HG02623 (cell line): ENCODE data around the gene CMTR1.

Source experiments
- ATAC-seq: cut with Tn5 transposase; IDR thresholded peaks from one replicate; pipeline ENCODE4 v1.9.1; 2021; ENCODE audit warnings: moderate library complexity; ENCODE audit not compliant: unreplicated experiment

CMTR1 gene

DNA sequence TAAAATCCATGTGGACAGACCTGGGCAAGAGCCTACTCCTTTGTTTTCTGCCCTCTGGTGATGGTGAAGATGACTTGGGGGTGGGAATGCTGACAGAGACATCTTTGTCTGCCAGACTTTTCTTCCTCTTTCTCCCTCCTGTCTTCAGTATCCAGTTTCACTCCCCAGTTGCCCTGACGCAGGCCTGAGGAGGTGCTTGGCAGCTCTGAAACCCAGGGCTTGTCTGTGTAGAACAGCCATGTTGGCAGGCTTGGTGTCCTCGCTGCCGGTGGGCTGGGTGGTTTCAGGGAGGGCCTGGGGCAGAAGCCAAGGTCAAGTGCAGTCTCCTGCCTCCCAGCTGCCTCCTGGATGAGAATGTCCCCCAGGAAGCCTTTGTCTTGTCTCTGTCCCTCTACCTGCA is 44.2 kb downstream of the CMTR1 start:
- ATAC-seq, result no peak

DNA sequence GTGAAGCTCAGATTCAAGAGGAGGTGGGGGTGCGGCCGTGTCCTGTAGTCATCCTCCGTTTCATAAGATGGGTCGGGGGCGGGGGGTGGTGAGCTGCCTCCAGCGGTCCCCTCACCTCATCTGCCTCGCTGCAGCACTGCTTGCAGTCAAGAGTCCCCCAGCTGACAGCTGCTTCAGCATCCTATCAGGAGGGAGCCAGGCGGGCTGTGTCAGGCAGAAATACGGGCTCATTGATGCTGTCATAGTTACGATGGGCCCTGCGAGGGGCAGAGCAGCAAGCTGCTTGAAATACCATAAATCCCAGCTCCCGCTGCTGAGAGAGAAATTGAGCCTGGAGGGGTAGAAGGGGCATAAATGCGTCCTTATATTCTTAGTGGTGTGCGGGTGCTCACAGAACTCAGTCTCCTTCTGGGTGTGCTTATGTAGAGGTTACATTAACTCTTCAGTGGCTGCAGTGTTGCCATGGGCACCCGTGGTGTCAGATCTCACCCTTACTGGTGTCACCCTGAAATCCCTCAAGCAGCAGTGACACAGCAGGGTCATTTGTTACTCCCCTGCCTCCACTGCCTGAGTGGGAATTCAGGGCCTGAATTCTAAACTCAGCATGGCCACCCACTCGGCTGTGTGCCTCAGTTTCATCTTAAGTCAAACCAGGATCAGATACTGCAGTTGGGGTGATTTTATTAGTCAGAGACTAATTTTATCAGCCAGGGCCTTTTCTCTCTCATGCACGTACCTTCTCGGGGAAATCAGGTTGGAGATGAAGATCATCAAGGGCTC is 44.8 kb downstream of the CMTR1 start:
- no peak for ATAC-seq

DNA sequence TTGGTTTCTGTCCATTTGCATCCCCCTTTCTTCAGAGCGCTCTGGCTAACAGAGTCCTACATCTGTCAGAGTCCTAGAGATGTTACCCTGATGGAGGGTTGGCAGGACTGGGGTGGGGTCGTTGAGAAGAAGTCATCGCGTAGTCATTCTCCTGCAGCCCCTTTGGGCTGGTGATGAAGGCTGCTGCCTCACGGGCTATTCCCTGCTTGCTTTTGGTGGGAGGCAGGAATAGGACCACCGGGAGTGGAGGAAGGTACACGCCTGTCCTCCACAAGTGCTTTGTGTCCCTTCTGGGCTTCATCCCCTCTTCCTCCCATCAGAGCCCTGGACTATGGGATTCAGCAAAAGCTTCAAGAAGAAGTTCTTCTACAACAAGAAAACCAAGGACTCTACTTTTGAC is 45.8 kb downstream of the CMTR1 start:
- no peak for ATAC-seq

DNA sequence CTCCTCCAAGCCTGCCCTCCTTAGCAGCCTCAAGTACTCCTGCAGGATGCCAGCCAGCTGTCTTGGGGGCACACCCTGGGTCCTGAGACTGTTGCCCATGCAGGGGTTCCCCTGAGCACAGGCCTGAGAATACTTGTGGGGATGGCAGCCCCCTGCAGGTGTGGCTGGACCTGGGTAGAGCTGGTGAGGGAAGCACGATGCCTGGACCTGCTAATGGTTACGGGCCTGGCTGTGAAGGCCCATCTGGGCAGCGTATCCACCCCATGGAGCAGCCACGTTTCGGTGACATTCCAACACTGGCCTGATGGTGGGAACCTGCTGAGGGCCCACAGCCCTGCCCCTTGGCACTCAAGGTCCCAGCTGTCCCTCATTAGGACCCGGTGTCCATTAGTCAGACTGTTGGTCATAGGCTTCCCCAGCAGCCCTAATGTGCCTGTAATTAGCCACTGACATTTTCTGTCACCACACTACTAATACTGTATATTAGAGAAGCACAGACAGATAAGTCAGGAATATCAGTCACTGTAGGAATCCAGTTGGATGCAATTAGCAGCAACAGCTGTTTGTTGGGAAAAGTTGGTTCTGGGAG is 46.3 kb downstream of the CMTR1 start:
- no peak for ATAC-seq

DNA sequence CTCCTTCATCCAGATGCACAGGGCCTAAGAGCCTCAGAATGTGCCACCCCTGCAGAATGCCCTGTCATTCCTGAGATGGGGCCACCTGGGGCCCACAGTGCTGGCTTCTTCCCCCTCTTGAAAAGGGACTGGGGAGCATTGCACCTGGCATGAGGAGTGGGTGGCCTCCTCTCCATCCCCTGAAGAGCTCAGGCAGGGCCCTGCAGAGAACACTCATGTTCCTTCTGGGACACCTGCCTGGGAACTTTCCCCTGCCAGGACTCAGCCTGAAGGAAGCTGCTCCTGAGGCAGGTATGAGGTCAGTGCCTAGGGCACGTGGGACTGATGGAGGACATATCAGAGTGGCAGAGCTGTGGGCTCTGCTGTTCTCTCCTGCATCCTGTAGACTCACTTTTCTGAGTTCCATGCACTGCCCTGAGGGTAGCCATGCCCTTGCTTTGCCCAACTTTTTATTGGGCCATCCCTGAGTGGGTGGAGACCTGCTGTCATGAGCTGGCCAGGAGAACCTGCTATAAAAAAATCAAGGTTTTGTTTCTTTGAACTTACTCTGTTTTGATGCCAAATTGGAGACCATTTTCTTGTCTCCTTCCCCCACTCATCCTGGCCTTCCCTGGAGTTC is 47.2 kb downstream of the CMTR1 start:
- no peak for ATAC-seq

DNA sequence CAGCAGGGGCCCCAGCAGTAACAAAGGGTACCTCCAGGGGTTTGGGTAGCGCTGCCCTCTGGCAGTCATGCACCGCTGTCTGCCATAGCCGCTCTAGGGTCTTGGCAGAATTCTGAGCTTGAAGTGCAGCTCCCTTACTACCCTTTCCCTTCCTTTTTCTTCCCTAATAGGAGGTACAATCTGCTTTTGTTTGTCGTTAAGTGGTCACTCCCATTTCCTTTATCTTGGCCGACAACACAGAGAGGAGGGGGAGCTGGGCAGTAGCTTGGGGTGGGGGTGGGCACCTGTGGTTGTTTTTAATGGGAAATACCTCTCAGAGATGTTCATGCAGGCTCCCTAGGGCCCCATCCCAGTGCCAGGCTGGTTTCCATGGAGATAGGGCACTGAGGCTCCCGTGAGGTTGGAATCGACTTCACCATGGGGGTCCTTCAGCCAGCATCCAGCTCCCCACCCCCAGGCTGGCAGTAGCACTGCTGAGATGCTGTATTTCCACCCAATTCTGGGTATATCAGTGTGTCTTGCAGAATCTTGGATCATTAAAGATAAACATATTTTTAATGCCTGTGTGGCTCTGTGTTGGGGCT is 48.0 kb downstream of the CMTR1 start:
- ATAC-seq, result no peak

DNA sequence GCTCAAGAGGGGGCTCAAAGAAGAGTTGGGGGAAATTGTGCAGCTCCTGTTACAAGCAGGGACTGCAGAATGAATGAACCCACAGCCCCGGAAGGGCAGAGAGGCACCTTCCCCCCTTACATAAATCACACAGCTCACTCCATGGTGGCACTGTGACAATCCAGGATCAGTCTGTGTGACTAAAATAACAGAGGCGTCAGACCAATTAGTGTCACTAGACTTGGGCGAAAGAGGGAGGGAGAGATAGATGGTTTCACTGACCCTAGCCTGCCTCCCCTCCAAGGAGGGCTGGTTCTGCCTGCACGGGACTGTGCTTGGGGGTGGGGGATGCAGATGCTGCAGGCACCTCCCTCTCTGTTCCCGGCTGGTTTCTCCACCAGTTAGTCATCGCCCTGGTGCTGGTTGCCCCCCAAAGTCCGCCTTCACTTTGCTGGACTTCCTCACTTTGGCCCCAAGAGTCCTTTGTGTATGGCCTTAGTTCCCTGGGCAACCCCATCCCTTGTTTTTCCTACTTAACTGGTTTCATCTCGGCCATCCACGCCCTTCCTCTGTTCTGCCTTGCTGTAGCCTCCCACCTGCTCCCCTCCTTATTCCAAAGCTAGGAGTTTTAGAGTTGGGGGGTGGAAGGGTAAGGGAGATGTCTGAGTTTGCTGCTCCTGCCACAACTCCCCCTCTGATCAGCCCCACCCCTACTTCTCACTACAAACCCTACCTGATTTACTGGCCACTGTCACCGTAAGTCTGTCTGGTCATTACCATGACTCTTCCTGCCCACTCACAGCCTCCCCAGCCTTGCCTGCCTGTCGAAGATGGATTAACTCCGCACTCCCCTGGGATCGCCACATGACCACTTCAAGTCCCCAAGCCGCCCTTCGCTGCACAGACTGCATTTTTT is 48.9 kb downstream of the CMTR1 start:
- no peak for ATAC-seq

DNA sequence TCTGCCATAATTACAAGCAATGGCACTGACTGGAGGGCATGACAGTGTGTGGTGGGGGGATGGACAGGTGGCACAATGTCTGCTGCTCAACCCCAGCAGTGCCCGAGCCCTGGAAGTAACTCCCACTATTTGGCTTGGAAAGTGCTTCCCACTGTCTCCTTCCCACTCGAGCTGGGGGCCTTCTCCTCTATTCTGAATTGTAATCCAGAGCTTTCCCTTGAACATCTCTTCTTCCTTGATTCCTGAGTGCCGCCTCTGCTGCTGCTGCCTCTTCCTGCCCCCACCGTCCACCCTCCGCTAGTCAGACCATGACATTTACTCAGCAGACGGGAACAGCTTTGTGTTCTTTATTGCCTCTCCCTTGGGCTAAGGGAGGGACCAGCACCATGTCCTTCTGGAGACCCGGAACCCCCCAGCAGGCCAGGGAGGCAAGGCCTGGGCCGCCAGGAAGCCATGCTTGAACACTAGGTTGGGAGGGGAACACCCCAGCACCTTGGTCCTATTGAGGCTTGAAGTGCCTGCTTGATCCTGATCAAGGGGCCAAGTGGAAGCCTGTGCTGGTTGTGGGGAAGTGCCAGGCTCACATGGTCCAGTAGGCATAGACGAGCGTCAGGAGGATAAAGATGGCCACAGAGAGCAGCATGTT is 49.7 kb downstream of the CMTR1 start:
- ATAC-seq, result no peak

DNA sequence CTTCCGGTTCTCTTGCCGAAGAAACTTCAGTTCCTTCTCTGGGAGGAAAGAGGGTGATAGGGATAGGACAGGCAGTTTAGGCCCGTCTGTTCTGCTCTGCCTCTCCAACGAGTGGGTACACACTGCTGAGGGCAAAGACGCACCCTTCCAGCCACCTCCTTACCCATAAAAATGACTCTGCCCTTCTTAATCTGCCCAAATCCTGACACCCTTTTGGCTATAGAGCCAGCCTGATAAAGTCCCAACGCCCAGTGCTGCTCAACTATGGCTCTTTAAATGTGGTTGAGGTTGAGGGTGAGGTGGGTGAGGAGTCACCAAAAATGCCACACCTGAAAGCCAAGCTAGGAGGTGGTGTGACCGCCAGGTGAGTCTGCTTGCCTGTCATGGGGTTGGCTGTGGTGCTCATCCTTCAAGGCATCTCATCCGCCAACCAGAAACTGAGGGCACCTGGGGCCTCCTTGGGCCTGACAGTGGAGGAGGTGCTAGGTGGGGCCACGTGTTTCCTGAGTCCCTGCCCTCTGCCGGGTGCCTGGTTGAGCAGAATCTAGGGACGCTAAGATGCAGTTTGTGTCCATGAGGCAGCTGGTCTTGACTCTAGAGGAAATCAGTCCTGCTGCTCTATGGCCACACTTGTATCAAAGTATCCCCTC is 50.4 kb downstream of the CMTR1 start:
- ATAC-seq, result no peak

DNA sequence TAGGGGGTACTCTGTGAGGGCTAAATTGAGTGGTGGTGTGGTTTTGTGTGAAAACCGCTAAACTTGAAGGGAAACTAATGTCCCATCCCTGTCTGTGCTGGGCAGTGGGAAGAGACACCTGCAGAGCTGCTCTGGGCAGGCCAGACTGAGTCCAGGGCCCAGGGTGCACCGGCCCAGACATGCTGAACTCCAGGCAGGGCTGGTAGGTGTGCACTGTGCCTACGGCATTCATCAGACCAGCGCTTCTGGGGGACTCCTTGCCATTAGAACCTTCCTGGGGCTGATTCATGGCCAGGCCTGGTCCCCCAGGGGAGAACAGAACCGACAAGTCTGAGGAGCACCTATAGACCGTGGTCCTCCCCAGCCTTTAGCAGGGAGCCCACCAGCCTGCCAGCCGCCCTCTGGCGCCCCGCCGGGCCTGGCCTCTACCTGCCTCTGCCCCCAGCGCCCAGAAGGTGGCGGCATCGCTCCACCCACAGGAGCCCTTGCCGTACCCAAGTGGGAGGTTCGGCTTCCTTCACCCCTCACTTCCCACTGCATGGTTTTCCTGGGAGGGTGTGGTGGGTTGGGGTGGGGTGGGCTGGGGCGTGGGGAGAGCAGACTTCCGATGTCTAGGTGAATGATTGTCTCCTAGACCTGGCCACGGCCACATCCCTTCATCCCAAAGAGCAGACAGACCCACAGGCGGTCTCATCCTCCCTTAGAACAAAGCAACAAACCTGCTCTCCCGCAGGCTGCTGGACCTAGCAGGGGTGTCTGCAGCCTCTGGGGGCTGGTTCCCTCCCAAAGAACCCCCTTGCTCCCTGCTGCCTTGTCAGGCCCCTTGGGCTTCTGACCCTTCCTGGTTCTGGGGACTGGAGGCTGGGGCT is 51.1 kb downstream of the CMTR1 start:
- ATAC-seq, result no peak

DNA sequence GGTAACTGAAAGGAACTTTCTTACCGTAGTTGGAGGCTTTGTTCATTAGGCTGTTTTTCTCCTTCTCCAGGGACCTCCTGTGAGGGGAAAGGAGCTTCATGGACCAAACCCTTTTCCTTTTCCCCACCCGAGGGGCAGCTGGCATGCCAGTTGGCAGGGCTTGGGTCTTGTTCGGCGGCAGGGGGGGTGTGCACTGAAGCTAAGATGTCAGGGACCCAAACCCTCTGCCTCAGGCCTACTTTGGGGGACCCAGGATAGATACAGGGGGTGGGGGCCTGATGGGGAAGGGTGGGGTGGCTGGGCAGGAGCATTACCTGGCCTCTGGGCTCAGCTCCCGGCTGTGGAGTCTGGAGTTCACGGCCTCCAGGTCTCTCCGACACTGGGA is 51.8 kb downstream of the CMTR1 start:
- ATAC-seq, result no peak

DNA sequence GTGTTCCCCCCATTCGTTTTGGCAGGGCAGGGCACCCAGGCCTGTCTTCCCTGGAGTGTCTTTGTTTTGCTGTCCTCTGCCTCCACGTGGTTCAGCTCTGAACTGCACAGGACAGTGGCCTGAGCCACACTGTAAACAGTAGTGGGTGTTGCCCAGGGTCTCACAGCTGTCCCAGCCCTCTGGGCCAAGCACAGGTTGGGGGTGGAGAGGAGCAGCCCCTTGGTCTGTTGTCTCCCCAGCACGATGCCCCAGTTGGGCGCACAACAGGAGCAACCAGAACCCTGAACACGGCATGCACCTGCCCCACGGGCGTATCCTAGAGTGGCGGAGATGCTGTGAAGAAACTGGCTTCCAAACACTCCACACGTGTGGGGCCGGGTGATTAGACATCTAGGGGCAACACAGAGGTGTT is 52.3 kb downstream of the CMTR1 start:
- ATAC-seq, result no peak

DNA sequence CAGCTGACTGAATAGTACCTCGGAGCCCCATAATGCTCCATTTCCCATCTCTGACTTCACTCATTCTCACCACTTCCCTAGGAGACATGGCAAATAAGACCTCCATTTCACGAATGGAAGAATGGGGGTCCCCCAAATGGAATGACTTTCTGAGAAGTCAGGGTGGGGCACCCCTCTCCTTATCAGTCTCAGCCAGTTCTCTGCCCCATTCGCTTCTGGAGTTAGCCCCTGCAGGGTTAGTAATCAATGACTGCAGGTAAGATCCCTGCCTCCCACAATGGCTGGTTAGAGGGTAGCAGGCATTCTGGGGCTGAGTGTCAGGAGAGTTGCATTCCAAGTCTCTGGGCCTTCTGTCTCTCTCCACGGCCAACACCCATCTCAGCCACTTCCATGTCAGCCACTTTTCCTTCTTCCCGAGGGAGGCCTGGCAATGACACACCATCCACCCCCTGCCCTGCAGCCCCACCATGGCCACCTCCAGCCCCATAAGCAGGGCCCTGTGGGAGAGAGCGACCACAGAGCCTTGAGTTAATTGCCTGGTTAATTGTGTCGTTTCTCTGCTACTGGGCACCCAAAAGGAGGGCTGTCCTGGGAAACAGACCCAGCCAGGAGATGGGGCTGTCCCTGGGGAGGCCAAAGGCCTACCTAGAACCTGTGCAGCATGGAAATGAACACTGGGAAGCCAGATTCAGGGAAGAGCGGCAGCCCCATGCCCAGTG is 53.3 kb downstream of the CMTR1 start:
- ATAC-seq, result no peak

DNA sequence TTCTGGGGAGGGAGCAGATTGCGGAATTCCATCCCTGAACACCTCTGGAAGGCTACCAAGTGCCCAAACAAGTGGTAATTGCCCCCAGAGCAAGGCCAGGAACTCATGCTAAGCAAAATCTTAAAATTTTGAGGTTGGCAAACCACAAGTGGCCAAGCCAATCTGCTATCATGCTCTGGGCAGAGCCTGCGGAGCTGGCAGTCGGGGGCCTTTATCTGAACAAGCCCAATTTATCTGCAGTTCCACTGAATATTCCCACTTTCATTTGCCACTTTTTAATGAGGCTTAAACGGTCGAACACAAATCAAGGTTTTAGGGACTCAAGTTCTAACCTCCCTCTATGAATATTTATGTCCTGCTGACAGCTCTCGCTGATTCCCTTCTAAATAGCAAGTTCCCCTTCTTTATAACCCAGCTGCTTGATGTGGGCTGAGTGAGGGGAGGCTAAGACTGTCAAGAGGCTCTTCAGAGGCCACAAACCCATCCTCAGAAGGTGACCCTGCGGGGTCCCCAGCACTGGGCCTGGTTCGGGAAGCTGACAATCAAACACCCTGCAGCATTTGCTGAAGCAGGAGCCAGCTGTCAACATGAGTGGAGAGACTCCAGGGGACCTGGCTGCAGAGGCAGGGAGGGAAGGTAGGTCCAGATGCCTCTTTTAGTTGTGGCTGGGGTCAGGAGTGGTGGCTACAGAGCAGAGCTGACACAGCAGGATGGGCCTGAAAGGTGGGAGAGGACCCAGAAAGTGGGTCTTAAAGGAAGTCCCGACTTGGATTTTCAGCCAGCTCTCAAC is 54.8 kb downstream of the CMTR1 start:
- ATAC-seq, result no peak

DNA sequence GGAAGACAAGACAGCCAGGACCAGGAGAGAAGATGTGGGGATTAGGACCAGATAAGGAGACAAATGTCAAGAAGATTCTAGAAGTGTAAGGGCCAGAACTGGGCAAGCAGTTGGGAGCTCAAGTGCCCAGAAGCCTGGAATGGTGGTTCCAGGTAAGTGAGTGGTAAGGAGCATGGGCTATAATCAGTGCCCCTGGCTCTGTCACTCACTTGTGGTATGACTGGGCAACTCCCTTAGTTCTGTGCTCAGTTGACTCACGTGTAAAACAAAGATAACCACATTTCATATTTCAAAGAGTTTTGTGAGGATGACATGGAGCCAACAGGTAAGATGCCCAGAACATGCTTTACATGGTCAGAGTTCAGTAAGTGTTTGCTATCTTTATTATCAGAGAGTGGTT is 55.5 kb downstream of the CMTR1 start:
- ATAC-seq, result no peak

DNA sequence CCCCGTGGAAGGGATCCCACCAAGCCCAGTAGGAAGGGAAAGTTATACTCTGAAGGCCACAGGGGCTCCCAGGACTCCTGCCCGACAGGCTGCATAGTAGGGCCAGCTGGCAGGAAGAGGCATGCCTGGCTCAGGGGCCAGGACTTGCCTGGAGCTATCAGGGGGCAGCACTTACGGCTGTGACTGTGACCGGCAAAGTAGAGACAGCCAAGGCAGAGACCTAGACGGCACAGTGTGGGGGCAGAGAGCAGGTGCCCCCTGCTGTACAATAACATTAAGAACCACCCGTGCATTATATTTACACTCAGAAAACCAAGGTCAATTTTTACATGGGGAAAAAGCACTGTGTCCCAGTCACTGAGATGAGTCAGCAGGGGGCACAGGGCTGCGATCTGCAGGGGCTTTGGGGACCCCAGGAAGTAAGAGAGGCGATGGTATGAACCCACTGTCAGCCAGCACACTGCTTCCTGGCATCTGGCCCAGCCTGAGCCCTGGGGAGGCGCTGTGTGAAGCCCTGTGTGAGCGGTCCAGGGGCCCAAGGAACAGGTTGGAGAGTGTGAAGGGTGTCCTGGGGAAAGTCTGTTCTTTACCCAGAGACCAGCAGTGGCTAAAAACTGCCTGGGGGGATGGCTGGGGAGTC is 56.8 kb downstream of the CMTR1 start:
- ATAC-seq, result no peak

DNA sequence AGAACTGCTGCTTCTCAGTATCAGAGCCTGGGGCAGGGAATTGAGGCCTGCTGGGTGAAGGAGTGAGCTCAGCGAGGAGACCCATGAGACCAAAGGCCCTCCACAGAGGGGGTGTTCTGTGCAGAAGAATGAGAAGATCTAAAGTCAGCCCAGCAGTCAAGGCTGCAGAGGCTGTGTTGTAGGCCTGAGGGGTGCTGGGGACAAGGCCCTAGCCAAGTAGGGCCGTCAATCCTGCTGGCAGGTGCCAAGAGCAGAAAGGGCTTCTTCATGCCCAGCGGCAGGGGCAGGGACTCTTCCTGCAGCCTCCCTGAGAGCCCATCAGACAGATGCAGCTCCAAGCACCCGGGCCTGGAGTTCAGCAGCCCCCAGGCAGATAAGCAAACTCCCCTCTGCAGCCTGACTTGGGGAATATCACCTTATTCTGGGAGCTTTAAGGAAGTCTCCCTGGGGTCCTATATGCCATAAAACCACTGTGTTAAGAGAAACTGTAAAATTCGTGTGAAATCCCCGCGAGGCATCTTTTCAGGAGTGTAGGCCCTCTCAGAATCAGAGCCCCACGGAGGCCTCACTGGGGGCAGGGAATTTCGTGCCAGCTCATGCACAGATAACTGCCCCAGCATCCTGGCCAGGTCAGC is 57.6 kb downstream of the CMTR1 start:
- ATAC-seq, result no peak
